Left ventricle myocardium inferior (tissue), 1 donor: ENCODE measurements around the gene ARHGAP11A. TPM values are rescaled to one million over a fixed set of nuclear protein-coding genes. Genes with fewer than 3 reads are reported as not detected.
"Not testable (repeated sequence)": the region's sequence is repeated elsewhere in the genome, so short reads cannot be mapped to it uniquely, and the experiment has no call there.

ENCODE experiments used
- DNase-seq: peaks from one replicate; pipeline ENCODE4 v3.0.0-alpha.2; 2020
- H3K27ac ChIP-seq: fragments of 200-600 bp; replicated peaks from 2 replicates; pipeline ENCODE4 v1.8.0; 2021
- H3K27me3 ChIP-seq: fragments of 200-600 bp; 2 replicates; pipeline ENCODE4 v1.8.0; 2021; ENCODE audit warnings: low read depth
- H3K36me3 ChIP-seq: fragments of 200-600 bp; 2 replicates; pipeline ENCODE4 v1.8.0; 2021
- H3K4me1 ChIP-seq: fragments of 200-600 bp; 2 replicates; pipeline ENCODE4 v1.8.0; 2021
- H3K4me3 ChIP-seq: fragments of 200-600 bp; 2 replicates; pipeline ENCODE4 v1.8.0; 2021; ENCODE audit warnings: mild to moderate bottlenecking, moderate library complexity
- H3K9me3 ChIP-seq: fragments of 200-600 bp; replicated peaks from 2 replicates; pipeline ENCODE4 v1.8.0; 2021
- intact Hi-C: fragments of 100-400 bp; cut with micrococcal nuclease; formaldehyde crosslinking; loops from one replicate; pipeline ENCODE4 v1.11.0; 2022
- long read RNA-seq: library from polyadenylated mRNA; unstranded; transcript quantifications from one replicate; pipeline ENCODE4 v2.0.0, GENCODE V29; 2021
- total RNA-seq: library from RNA; stranded (reverse); fragmentation: NEBNext Ultra II Directional; extraction: Animal tissue kit (Norgen Biotek cat#: 25700); gene quantifications from one replicate; pipeline ENCODE4 v1.2.1, GENCODE V29; 2021
- TF ChIP-seq, protein P1 (sequence below): fragments of 200-600 bp; IDR thresholded peaks from 2 replicates; pipeline ENCODE4 v1.8.0; 2021; ENCODE audit warnings: antibody characterized with exemption, mild to moderate bottlenecking, borderline replicate concordance
- donor health status: DM: no; HTN: yes; CAD: no; lungs with severe emphysema.

The ARHGAP11A gene, protein sequence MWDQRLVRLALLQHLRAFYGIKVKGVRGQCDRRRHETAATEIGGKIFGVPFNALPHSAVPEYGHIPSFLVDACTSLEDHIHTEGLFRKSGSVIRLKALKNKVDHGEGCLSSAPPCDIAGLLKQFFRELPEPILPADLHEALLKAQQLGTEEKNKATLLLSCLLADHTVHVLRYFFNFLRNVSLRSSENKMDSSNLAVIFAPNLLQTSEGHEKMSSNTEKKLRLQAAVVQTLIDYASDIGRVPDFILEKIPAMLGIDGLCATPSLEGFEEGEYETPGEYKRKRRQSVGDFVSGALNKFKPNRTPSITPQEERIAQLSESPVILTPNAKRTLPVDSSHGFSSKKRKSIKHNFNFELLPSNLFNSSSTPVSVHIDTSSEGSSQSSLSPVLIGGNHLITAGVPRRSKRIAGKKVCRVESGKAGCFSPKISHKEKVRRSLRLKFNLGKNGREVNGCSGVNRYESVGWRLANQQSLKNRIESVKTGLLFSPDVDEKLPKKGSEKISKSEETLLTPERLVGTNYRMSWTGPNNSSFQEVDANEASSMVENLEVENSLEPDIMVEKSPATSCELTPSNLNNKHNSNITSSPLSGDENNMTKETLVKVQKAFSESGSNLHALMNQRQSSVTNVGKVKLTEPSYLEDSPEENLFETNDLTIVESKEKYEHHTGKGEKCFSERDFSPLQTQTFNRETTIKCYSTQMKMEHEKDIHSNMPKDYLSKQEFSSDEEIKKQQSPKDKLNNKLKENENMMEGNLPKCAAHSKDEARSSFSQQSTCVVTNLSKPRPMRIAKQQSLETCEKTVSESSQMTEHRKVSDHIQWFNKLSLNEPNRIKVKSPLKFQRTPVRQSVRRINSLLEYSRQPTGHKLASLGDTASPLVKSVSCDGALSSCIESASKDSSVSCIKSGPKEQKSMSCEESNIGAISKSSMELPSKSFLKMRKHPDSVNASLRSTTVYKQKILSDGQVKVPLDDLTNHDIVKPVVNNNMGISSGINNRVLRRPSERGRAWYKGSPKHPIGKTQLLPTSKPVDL
- 2.5 TPM for total RNA-seq
- long read RNA-seq, full-length matches to known transcripts: 1 of 2 reads
- long read RNA-seq, partial matches to known transcripts: 0 of 2 reads
- long read RNA-seq, other reads (novel, unspliced or antisense): 1 of 2 reads

DNA sequence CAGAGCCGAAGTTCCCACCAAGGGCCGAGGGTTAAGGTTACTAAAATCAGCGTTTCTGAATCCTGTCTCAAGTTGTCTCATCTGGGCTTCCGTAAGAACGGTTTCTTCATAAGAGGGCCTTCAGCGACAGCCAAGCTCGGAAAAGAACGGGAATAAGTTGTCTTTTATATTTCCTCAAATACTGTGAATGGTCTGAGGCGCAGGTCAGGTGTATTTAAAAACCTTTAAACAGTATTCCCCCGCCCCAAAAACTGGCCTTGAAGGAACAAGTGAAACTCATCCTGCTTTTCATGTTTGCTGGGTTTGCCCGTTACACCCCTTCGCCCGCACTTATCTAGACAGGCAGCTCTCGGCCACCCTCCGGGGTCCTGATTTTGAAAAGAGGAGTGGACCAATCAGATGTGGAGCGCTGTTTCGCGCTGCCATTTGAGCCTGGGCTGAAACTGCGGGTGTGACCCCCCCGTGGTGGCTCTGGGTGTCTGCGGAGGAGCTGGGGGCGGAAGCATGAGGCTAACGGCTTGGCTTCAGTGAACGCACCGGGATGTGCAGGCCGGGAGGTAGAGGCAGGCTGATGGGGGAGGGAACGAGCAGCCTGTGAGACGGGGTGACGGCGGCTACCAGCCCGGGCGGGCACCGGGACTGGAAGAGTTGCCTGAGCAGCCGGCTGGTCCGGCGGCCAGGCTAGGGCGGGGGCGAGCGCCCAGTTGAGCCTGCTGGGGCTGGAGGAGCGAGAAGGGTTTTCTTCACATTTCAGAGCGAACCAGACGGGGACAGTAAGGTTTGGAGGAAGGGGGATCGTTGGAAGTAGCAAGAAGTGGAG lies at the start of gene ARHGAP11A:
Gene ARHGAP11A (plus strand): TSS at position 454 of the 820 bp plus-strand sequence. CDS start 708 bp downstream, outside the sequence.
- H3K4me3 ChIP-seq: peak within 1 kb of the TSS; percentile 71
- H3K9me3 ChIP-seq, intact Hi-C loops, H3K27me3 ChIP-seq, H3K36me3 ChIP-seq: not testable (repeated sequence)
- DNase-seq: peak; percentile 77
- peak within 1 kb of the TSS; percentile 93 for H3K27ac ChIP-seq
- H3K4me1 ChIP-seq: peaks cover 19% of the 10 kb centered on the region

DNA sequence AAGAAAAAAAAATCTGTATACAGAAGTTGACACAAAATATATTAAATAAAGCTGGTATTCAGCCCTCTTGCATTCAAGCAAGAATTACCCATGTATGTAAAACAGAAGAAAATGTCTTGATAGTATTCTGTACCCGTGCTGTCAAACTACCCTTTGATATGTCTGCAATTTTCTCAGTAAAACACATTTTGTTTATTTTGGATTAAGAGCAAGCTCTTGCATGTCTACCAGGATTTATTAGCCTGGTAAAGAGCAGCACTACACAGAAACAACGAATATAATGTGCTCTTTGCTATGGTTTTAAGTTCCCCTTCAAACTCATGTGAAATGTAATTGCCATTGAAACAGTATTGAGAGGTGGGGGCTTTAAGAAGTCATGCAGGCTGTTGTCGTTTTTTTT lies 46.3 kb upstream of the ARHGAP11A start:
- H3K4me1 ChIP-seq, H3K4me3 ChIP-seq, H3K27me3 ChIP-seq, H3K27ac ChIP-seq, H3K9me3 ChIP-seq, DNase-seq, intact Hi-C loops, H3K36me3 ChIP-seq: not testable (repeated sequence)

DNA sequence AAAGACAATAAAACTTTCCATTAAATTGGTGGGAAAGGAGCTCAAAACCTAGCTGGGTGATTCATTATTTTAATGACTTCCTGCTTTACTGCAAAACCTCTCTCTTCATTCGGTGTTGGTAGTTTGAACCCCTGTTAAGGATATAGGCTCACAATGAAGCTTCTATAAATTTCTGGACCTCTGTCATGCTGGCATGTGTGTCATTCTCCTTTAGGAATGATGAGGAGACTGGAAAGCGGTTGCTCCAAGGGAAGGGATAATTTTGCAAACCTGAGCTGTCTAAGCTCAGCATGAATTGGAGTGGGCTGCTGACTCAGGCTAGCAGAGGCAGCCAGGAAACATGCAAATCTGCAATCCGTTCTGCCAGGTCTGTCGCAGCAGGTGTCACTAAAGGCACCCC lies 36.8 kb upstream of the ARHGAP11A start:
- H3K36me3 ChIP-seq, H3K9me3 ChIP-seq, H3K4me1 ChIP-seq, DNase-seq, H3K27me3 ChIP-seq, H3K4me3 ChIP-seq, H3K27ac ChIP-seq, intact Hi-C loops: not testable (repeated sequence)

DNA sequence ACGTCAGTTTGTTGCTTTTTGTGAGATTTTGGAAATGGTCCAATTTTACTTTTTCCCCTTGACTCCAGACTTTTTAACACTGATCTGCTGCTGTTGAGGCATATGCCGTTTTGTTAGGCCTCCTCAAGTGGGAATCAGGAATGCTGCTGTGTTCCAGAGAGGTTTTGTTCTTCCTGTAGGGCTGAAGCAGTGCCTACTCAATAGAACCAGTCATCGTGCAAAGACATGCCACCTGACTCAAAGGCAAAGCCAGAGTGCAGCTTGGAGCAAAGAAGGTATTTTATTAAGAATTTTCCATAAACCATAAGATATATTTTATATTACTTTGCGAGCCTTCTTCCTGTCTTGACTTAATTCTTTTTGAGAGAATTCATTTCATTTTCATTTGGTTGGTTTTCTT lies 29.5 kb upstream of the ARHGAP11A start:
- H3K27me3 ChIP-seq, DNase-seq, H3K4me3 ChIP-seq, H3K4me1 ChIP-seq, H3K9me3 ChIP-seq, H3K27ac ChIP-seq, H3K36me3 ChIP-seq, intact Hi-C loops: not testable (repeated sequence)

DNA sequence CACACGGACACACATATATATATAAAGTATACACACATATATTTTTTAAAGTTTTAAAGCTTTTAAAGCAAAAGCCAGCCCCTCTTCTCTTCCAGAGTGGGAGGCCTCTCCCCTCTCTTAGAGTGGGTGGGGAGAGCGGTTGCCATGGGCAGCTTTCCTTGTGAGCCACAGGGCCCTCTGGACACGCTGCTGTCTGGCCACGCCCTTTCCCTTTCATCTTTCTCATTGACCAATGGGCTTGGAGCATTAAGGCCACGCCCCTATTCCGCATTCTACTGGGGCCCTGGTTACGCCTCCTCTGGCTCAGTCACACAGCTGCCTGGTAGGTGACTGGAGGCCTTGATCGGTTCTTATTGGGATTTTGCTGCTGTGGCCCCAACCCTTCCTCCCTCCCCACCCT lies 22.2 kb upstream of the ARHGAP11A start, which contains the start of gene GOLGA8N:
Gene GOLGA8N (plus strand): TSS at position 306 of the 400 bp plus-strand sequence.
- intact Hi-C loops, H3K27ac ChIP-seq, H3K4me3 ChIP-seq, H3K27me3 ChIP-seq, H3K36me3 ChIP-seq, DNase-seq, H3K4me1 ChIP-seq, H3K9me3 ChIP-seq: not testable (repeated sequence)

DNA sequence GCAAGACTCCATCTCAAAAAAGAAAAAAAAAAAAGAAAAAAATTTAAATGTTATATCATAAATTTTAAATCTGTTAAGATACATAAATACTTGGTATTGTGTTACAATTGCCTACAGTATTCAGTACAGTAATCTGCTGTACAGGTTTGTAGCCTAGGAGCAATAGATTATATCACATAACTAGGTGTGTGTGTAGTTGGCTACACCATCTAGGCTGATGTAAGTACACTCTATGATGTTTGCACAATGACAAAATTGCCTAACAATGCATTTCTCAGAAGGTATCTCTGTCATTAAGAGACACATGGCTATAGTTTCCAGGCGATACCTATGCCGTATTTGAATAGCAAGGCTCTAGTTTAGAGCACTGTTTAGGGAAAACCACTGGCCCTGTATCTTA lies 5.8 kb upstream of the ARHGAP11A start:
- H3K36me3 ChIP-seq, H3K4me1 ChIP-seq, H3K4me3 ChIP-seq, H3K9me3 ChIP-seq, H3K27me3 ChIP-seq, H3K27ac ChIP-seq, intact Hi-C loops, DNase-seq: not testable (repeated sequence)

DNA sequence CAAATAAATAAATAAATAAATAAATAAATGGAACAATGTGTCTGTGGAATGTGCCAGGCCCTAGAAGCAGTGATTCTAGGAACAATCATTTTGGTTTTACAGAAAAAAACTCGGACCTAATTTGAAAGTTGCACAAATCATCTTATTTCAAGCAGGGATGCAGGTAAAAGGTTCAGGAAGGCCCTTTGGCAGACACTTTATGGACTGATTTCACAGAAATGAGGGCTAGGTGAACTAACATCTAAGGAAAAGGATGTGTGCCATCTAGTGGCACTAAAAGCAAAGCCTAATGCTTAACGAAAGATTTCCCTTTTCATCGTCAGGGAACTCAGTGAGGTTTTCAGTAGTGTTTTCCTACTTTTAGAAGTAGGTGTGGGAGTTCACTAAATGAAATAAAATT lies 4.6 kb upstream of the ARHGAP11A start:
- TF ChIP-seq, protein P1, sequence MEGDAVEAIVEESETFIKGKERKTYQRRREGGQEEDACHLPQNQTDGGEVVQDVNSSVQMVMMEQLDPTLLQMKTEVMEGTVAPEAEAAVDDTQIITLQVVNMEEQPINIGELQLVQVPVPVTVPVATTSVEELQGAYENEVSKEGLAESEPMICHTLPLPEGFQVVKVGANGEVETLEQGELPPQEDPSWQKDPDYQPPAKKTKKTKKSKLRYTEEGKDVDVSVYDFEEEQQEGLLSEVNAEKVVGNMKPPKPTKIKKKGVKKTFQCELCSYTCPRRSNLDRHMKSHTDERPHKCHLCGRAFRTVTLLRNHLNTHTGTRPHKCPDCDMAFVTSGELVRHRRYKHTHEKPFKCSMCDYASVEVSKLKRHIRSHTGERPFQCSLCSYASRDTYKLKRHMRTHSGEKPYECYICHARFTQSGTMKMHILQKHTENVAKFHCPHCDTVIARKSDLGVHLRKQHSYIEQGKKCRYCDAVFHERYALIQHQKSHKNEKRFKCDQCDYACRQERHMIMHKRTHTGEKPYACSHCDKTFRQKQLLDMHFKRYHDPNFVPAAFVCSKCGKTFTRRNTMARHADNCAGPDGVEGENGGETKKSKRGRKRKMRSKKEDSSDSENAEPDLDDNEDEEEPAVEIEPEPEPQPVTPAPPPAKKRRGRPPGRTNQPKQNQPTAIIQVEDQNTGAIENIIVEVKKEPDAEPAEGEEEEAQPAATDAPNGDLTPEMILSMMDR: peak; percentile 51
- H3K9me3 ChIP-seq, H3K27me3 ChIP-seq, DNase-seq, intact Hi-C loops, H3K36me3 ChIP-seq, H3K27ac ChIP-seq, H3K4me3 ChIP-seq: not testable (repeated sequence)
- peaks cover 12% of the 10 kb centered on the region for H3K4me1 ChIP-seq

DNA sequence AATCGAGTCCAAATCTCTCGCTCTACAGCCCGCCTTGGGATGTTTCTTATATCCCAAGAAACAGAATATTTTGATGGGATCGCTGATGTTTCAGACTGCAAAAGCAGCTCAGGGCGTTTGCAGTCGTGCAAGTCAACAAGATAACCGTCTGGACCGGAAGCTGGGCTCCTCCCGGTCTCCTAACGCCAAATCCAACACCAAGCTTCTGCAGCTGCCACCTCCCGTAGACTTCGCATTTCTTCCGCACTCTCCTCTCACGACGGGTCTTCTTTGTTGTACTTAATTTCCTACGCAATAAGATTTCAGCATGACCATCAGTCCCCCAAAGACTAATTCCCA lies 623 bp upstream of the ARHGAP11A start:
- H3K27ac ChIP-seq: peak overlapping the region; percentile 93
- peak; percentile 40 for DNase-seq
- H3K27me3 ChIP-seq, H3K36me3 ChIP-seq, intact Hi-C loops, H3K9me3 ChIP-seq: not testable (repeated sequence)
- H3K4me3 ChIP-seq: peak overlapping the region; percentile 71
- peaks cover 19% of the 10 kb centered on the region for H3K4me1 ChIP-seq

DNA sequence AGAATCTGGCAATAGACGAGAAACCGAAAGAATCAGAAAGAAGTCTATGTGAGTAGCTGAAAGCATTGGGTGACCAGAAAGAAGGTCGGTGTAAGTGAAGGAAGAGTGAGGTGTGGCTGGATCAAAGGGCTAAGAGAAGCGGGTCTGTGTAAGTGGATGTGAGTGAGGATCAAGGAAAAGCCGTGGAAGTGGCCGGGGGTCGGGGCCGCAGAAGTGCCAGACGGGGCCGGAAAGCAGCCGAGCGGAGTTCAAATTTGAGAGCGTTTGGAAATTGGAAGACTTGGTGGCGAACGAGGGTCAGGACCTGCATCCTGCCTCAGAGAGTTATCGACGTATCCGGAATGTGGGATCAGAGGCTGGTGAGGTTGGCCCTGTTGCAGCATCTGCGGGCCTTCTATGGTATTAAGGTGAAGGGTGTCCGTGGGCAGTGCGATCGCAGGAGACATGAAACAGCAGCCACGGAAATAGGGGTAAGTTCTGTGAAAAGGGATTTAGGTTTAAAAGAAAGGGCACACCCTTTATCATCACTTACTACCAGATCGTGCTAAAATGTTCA lies 645 bp downstream of the ARHGAP11A start:
- H3K4me1 ChIP-seq: peaks cover 14% of the 10 kb centered on the region
- intact Hi-C loops, H3K27ac ChIP-seq, DNase-seq, H3K9me3 ChIP-seq, H3K36me3 ChIP-seq, H3K27me3 ChIP-seq: not testable (repeated sequence)
- peak overlapping the region; percentile 71 for H3K4me3 ChIP-seq
